Caco-2 (cell line): Measurements from ENCODE around the gene FGF19. TPM values are rescaled to one million over a fixed set of nuclear protein-coding genes. Genes with fewer than 3 reads are reported as not detected.

Experiments used
- BruUV-seq: library from RNA; stranded (reverse); fragments of 400-500 nt; replicated peaks from 2 replicates; lab custom pipeline; 2021; lab: Mats Ljungman, UMichigan
- CTCF ChIA-PET: fragments of 300-600 bp; sonication (Branson Sonifier 250); formaldehyde crosslinking; loops from one replicate; lab custom pipeline; 2022; ENCODE audit warnings: antibody characterized with exemption; lab: Charles Lee
- POLR2A ChIA-PET: fragments of 300-600 bp; sonication (Branson Sonifier 250); formaldehyde crosslinking; loops from one replicate; lab custom pipeline; 2022; ENCODE audit warnings: antibody characterized with exemption; lab: Charles Lee
- DNase-seq, 2 experiments: peaks; one replicate each; pipeline versions ENCODE4 v3.0.0 to v3.0.0-alpha.2; 2020 to 2022
- H3K27me3 ChIP-seq: replicated peaks from 2 replicates; pipeline ENCODE4 v1.6.0; 2011; ENCODE audit warnings: low read length; ENCODE audit not compliant: control insufficient read depth, insufficient read depth
- H3K36me3 ChIP-seq: 2 replicates; pipeline ENCODE4 v1.5.1; 2011; ENCODE audit warnings: low read length; ENCODE audit not compliant: control insufficient read depth, insufficient read depth
- H3K4me1 ChIP-seq: fragments of 250-450 bp; sonication (Bioruptor Pico); 2 replicates; pipeline ENCODE4 v1.5.1; 2020; ENCODE audit warnings: mild to moderate bottlenecking
- H3K4me3 ChIP-seq: 2 replicates; pipeline ENCODE4 v1.5.1; 2011; ENCODE audit warnings: low read depth, mild to moderate bottlenecking, control low read depth, low read length
- H3K9me3 ChIP-seq: fragments of 250-450 bp; sonication (Bioruptor Pico); 2 replicates; pipeline ENCODE4 v1.5.1; 2020; ENCODE audit warnings: mild to moderate bottlenecking, moderate library complexity
- H3K27ac Mint-ChIP-seq: one replicate; pipeline ENCODE4 v1.8.0; 2022; ENCODE audit warnings: mixed read lengths; ENCODE audit not compliant: unreplicated experiment
- H3K27me3 Mint-ChIP-seq: one replicate; pipeline ENCODE4 v1.8.0; 2022; ENCODE audit warnings: mixed read lengths; ENCODE audit not compliant: insufficient read depth, unreplicated experiment
- H3K36me3 Mint-ChIP-seq: one replicate; pipeline ENCODE4 v1.8.0; 2022; ENCODE audit warnings: mild to moderate bottlenecking, mixed read lengths; ENCODE audit not compliant: insufficient read depth, unreplicated experiment
- H3K4me1 Mint-ChIP-seq: one replicate; pipeline ENCODE4 v1.8.0; 2022; ENCODE audit warnings: low read depth, mixed read lengths; ENCODE audit not compliant: unreplicated experiment
- H3K4me3 Mint-ChIP-seq: one replicate; pipeline ENCODE4 v1.8.0; 2022; ENCODE audit warnings: mild to moderate bottlenecking, moderate library complexity, mixed read lengths; ENCODE audit not compliant: unreplicated experiment
- H3K9me3 Mint-ChIP-seq: one replicate; pipeline ENCODE4 v1.8.0; 2022; ENCODE audit warnings: mixed read lengths; ENCODE audit not compliant: unreplicated experiment
- intact Hi-C: fragments of 100-400 bp; cut with micrococcal nuclease; formaldehyde crosslinking; loops from one replicate; pipeline ENCODE4 v1.10.0; 2022; ENCODE audit not compliant: unreplicated experiment
- total RNA-seq: library from RNA; stranded (reverse); gene quantifications from 2 replicates; pipeline ENCODE4 v1.2.3, GENCODE V29; 2022
- TF ChIP-seq, protein P1 (sequence below), 2 experiments: fragments of 200-600 bp in 1 of 2; IDR thresholded peaks; 1 replicate in 1 of 2; 2 replicates in 1 of 2; pipeline versions ENCODE4 v1.5.1 to v1.8.0; 2011 to 2022; ENCODE audit warnings: antibody characterized with exemption in 1 of 2, control low read depth in 1 of 2, inconsistent platforms in 1 of 2, low read depth in 1 of 2, low read length in 1 of 2, mild to moderate bottlenecking in 1 of 2, moderate library complexity in 1 of 2; ENCODE audit not compliant: insufficient read depth in 1 of 2, severe bottlenecking in 1 of 2, unreplicated experiment in 1 of 2

The FGF19 gene
- total RNA-seq, 1 experiment from 2014 or later = 1.7 TPM

DNA sequence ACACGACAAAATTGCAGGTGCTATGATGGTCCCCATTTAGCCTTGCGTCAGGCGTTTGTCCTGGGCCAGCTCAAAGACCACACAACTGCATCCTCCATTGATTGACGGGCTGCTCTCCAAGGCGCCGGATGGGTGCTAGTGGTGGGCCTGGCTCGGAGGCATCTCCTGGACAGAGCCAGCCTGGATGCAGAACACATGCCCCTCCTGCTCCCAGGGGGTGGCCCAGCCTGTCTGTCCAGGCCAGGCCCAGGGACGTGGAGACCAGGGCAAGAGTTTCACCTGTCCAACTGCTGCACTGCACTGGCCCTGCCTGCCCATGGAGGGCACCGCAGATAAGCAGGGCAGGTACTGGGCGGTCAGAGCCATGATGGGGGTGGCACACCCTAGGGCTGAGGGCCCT is 23.4 kb upstream of the FGF19 start:
- intact Hi-C loops = no loop called here
- Mint-ChIP-seq H3K4me3 (no peak overlapping the region), H3K9me3 (no peaks in the 10 kb centered on the region), H3K4me1 (no peaks in the 10 kb centered on the region), H3K36me3 (no peaks in the 10 kb centered on the region), H3K27me3 (peaks cover 3% of the 10 kb centered on the region), H3K27ac (no peak overlapping the region)
- no peak overlapping the region for H3K4me3 ChIP-seq
- H3K27me3 ChIP-seq = no peaks in the 10 kb centered on the region
- H3K36me3 ChIP-seq = no peaks in the 10 kb centered on the region
- ChIA-PET POLR2A (no interaction called here), CTCF (interaction anchor here (0.6 to 0.8 kb wide), 2 partner anchors 9 to 70 kb away, joined by 3 to 5 read pairs; no protein-coding TSS in a partner anchor)
- DNase-seq = no peak
- no peaks in the 10 kb centered on the region for H3K9me3 ChIP-seq
- TF ChIP-seq, protein P1, sequence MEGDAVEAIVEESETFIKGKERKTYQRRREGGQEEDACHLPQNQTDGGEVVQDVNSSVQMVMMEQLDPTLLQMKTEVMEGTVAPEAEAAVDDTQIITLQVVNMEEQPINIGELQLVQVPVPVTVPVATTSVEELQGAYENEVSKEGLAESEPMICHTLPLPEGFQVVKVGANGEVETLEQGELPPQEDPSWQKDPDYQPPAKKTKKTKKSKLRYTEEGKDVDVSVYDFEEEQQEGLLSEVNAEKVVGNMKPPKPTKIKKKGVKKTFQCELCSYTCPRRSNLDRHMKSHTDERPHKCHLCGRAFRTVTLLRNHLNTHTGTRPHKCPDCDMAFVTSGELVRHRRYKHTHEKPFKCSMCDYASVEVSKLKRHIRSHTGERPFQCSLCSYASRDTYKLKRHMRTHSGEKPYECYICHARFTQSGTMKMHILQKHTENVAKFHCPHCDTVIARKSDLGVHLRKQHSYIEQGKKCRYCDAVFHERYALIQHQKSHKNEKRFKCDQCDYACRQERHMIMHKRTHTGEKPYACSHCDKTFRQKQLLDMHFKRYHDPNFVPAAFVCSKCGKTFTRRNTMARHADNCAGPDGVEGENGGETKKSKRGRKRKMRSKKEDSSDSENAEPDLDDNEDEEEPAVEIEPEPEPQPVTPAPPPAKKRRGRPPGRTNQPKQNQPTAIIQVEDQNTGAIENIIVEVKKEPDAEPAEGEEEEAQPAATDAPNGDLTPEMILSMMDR (IDR thresholded peaks at IDR 0.05; ENCODE audit: insufficient read depth in 1 of 2, low read depth in 1 of 2, low read length in 1 of 2, severe bottlenecking in 1 of 2, unreplicated experiment in 1 of 2) = no peak
- BruUV-seq = no TSS peak
- peaks cover 7% of the 10 kb centered on the region; the same call in 1 of the 2 replicates for H3K4me1 ChIP-seq

DNA sequence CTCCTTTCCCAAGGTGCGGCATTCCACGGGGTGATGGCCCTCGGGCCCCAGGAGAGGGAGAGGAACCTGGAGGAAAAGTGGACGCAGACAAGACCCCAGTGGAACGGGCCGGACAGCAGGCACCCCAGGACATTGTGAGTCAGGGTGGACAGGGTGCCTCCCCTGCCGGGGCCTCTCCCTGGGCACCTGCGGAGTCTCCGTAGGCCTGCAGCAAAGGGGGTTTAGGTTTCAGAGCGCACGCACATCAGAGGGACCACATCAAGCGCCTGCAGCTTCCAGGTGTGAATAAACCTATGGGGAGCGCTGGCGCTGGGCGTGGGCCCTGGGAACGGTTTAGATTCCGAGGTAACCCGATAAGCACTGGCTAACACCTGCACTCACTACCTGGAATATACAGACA is 22.7 kb upstream of the FGF19 start:
- Histone ChIP-seq H3K36me3 (no peaks in the 10 kb centered on the region), H3K4me1 (peaks cover 7% of the 10 kb centered on the region; the same call in 1 of the 2 replicates), H3K9me3 (no peaks in the 10 kb centered on the region), H3K4me3 (no peak overlapping the region), H3K27me3 (no peaks in the 10 kb centered on the region)
- intact Hi-C loops = no loop called here
- Mint-ChIP-seq H3K9me3 (no peaks in the 10 kb centered on the region), H3K4me3 (no peak overlapping the region), H3K27me3 (peaks cover 3% of the 10 kb centered on the region), H3K36me3 (no peaks in the 10 kb centered on the region), H3K4me1 (no peaks in the 10 kb centered on the region), H3K27ac (no peak overlapping the region)
- ChIA-PET POLR2A (no interaction called here), CTCF (interaction anchor here (0.8 to 1.1 kb wide), 2 partner anchors 8 to 166 kb away, joined by 3 to 5 read pairs; no protein-coding TSS in a partner anchor)
- DNase-seq = no peak
- BruUV-seq = no TSS peak
- TF ChIP-seq, protein P1 (IDR thresholded peaks at IDR 0.05; ENCODE audit: insufficient read depth in 1 of 2, low read depth in 1 of 2, low read length in 1 of 2, severe bottlenecking in 1 of 2, unreplicated experiment in 1 of 2) = no peak

DNA sequence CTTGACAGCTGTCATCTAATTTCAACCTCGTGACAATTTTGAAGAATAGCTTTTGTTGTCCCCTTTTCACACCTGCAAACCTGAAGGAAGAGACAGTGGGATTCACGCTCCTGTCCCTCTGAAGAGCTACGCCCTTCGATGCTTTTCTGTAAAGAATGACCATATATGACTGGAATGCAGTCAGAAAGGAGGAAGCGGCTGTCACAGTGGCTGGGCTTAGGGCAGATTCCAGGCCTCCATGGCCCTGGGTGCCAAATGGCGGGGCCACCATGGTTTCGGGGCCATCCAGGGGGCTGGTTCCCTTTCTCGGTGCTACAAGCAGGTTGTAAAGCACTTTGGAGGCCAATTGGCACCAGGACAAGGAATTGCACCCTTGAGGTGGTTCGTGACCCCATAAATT is 22.2 kb upstream of the FGF19 start:
- Mint-ChIP-seq H3K27ac (no peak overlapping the region), H3K4me3 (no peak overlapping the region), H3K4me1 (no peaks in the 10 kb centered on the region), H3K36me3 (no peaks in the 10 kb centered on the region), H3K9me3 (no peaks in the 10 kb centered on the region), H3K27me3 (peaks cover 3% of the 10 kb centered on the region)
- no peaks in the 10 kb centered on the region for H3K36me3 ChIP-seq
- no peaks in the 10 kb centered on the region for H3K27me3 ChIP-seq
- TF ChIP-seq, protein P1 (IDR thresholded peaks at IDR 0.05; ENCODE audit: insufficient read depth in 1 of 2, low read depth in 1 of 2, low read length in 1 of 2, severe bottlenecking in 1 of 2, unreplicated experiment in 1 of 2) = no peak
- ChIA-PET CTCF (interaction anchor here (1.1 kb wide), 1 partner anchor 166 kb away, joined by 3 read pairs; no protein-coding TSS in a partner anchor), POLR2A (no interaction called here)
- no peaks in the 10 kb centered on the region for H3K9me3 ChIP-seq
- intact Hi-C loops = no loop called here
- H3K4me3 ChIP-seq = no peak overlapping the region
- no TSS peak for BruUV-seq
- H3K4me1 ChIP-seq = peaks cover 7% of the 10 kb centered on the region; the same call in 1 of the 2 replicates
- no peak for DNase-seq
